Type B pancreatic cell (in vitro differentiated cells): ENCODE data around the gene SBK3. TPM values are rescaled to one million over a fixed set of nuclear protein-coding genes. Genes with fewer than 3 reads are reported as not detected.

Source experiments
- DNase-seq: peaks from one replicate; pipeline ENCODE4 v3.0.0; 2021; ENCODE audit warnings: mixed read lengths; ENCODE audit not compliant: unreplicated experiment; ENCODE audit errors: extremely low spot score
- H3K27ac Mint-ChIP-seq: 2 replicates; pipeline ENCODE4 v1.8.0; 2021; ENCODE audit warnings: mild to moderate bottlenecking, mixed read lengths
- H3K27me3 Mint-ChIP-seq: 2 replicates; pipeline ENCODE4 v1.8.0; 2021; ENCODE audit warnings: mixed read lengths
- H3K36me3 Mint-ChIP-seq: 2 replicates; pipeline ENCODE4 v1.8.0; 2021; ENCODE audit warnings: mixed read lengths
- H3K4me1 Mint-ChIP-seq: one replicate; pipeline ENCODE4 v1.8.0; 2021; ENCODE audit warnings: mixed read lengths; ENCODE audit not compliant: unreplicated experiment
- H3K4me3 Mint-ChIP-seq: 2 replicates; pipeline ENCODE4 v1.8.0; 2021; ENCODE audit warnings: mild to moderate bottlenecking, mixed read lengths
- H3K9me3 Mint-ChIP-seq: 2 replicates; pipeline ENCODE4 v1.8.0; 2021; ENCODE audit warnings: mixed read lengths
- total RNA-seq: library from RNA; stranded (reverse); gene quantifications from 2 replicates; pipeline ENCODE4 v1.2.1, GENCODE V29; 2021; ENCODE audit warnings: low replicate concordance
- TF ChIP-seq, protein P1 (sequence below): fragments of 200-600 bp; sonication (generic); conservative IDR thresholded peaks from 2 replicates; pipeline ENCODE4 v1.5.0; 2021; ENCODE audit warnings: antibody characterized with exemption, mild to moderate bottlenecking

The SBK3 gene
- total RNA-seq, 1 donor from 2014 or later: 0.24 TPM

DNA sequence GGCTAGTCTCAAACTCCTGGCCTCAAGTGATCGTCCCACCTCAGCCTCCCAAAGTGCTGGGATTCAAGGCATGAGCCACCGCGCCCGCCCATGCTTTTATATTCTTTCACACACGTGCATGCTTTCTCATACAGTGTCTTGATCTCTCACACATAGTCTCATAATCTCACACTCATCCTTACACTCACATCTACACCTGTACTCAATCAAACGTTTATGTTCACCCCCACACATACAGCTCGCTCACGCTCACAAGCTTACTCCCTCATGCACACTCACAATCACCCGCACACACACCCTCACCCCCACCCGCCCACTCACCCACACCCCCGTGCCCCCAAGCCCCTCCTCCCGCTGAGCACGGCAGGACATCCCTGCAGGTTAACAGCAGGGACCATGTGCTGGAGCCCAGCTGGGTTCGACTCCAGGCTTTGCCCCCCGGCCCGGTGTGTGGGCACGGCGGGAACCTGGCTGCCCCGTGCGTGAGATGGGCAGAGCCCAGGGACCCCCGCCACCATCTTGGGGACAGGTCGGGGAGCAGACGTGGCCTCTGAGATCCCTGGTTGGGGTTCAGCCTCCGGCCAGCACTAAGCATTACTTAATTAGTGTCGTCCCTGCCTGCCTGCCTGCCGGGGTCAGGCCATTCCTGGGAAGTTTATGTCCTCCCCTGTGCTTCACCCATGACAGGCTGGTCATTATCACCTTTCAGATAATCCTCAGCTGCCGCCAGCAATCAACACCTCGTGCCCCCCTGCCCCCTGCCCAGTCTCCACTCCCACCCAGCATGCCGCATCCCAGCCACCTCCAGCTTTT lies 19.8 kb downstream of the SBK3 start:
- no peaks in the 10 kb centered on the region for H3K36me3 Mint-ChIP-seq
- no peak overlapping the region for H3K27ac Mint-ChIP-seq
- H3K4me1 Mint-ChIP-seq: peaks cover 5% of the 10 kb centered on the region
- H3K4me3 Mint-ChIP-seq: no peak overlapping the region
- H3K9me3 Mint-ChIP-seq: no peaks in the 10 kb centered on the region
- peaks cover 8% of the 10 kb centered on the region for H3K27me3 Mint-ChIP-seq
- TF ChIP-seq, protein P1, sequence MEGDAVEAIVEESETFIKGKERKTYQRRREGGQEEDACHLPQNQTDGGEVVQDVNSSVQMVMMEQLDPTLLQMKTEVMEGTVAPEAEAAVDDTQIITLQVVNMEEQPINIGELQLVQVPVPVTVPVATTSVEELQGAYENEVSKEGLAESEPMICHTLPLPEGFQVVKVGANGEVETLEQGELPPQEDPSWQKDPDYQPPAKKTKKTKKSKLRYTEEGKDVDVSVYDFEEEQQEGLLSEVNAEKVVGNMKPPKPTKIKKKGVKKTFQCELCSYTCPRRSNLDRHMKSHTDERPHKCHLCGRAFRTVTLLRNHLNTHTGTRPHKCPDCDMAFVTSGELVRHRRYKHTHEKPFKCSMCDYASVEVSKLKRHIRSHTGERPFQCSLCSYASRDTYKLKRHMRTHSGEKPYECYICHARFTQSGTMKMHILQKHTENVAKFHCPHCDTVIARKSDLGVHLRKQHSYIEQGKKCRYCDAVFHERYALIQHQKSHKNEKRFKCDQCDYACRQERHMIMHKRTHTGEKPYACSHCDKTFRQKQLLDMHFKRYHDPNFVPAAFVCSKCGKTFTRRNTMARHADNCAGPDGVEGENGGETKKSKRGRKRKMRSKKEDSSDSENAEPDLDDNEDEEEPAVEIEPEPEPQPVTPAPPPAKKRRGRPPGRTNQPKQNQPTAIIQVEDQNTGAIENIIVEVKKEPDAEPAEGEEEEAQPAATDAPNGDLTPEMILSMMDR: no peak
- DNase-seq: no peak

DNA sequence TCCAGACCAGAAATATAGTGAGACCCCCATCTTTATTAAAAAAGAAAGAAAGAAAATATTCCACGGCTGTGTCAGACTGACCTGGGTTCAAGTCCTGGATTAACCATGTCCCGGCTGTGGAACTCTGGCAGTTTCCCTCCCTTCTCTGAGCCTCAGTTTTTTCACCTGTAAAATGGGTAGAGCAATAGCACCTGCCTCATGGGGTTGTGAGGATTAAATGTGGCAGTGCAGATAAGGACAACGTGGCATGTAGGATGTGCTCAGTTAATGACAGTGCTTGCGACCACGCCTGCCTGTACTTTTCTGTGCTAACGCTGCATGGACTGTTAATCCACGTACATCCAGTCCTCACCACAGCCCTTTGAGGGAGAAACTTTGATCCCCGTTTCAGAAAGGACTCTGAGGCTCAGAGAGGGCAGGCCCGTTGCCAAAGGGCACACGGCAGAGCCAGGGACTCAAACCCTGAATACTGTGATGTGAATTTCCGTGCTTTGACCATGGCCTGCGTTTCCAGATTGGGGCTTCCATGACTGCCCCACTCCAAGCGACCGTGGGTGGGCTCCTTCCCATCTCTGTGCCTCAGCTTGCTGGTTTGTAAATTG lies 24.6 kb downstream of the SBK3 start:
- Mint-ChIP-seq H3K36me3 (no peaks in the 10 kb centered on the region), H3K27ac (no peak overlapping the region), H3K27me3 (peaks cover 8% of the 10 kb centered on the region), H3K4me1 (peaks cover 5% of the 10 kb centered on the region), H3K4me3 (no peak overlapping the region), H3K9me3 (no peaks in the 10 kb centered on the region)
- DNase-seq: no peak
- TF ChIP-seq, protein P1: no peak

DNA sequence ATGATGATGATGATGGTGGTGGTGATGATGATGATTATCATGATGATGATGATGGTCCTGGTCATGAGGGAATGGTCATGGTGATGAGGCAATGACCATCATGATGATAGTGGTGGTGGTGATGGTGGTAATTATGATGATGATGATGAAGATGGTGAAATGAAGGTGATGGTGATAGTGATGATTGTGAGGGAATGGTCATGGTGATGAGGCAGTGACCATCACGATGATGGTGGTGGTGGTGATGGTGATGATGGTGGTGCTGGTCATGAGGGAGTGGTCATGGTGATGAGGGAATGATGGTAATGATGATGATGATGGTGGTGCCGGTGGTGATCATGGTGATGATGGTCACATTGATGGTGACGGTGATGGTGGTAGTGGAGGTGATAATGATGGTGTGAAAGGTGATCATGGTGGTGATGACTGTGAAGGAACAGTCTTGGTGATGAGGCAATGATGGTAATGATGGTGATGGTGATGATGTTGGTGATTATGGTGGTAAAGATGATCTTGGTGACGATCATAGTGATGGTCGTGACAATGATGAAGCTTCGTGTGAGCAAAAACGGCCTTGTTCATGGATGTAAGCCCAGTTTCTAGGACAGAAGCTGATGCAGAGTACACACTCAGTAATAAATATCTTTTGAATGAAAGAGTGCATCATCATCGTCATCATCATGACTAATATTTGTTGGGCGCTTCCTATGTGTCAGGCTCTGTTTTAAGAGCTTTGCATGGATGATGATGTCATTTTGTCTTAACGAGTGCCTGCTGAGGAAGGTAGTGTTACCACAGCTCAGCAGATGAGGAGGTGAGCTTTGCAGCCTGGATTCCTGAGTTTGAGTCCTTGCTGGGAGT lies 25.7 kb downstream of the SBK3 start:
- no peak overlapping the region for H3K4me3 Mint-ChIP-seq
- no peaks in the 10 kb centered on the region for H3K36me3 Mint-ChIP-seq
- H3K9me3 Mint-ChIP-seq: no peaks in the 10 kb centered on the region
- H3K27me3 Mint-ChIP-seq: peaks cover 4% of the 10 kb centered on the region
- H3K4me1 Mint-ChIP-seq: peaks cover 5% of the 10 kb centered on the region
- DNase-seq: no peak
- H3K27ac Mint-ChIP-seq: no peak overlapping the region
- TF ChIP-seq, protein P1: no peak

DNA sequence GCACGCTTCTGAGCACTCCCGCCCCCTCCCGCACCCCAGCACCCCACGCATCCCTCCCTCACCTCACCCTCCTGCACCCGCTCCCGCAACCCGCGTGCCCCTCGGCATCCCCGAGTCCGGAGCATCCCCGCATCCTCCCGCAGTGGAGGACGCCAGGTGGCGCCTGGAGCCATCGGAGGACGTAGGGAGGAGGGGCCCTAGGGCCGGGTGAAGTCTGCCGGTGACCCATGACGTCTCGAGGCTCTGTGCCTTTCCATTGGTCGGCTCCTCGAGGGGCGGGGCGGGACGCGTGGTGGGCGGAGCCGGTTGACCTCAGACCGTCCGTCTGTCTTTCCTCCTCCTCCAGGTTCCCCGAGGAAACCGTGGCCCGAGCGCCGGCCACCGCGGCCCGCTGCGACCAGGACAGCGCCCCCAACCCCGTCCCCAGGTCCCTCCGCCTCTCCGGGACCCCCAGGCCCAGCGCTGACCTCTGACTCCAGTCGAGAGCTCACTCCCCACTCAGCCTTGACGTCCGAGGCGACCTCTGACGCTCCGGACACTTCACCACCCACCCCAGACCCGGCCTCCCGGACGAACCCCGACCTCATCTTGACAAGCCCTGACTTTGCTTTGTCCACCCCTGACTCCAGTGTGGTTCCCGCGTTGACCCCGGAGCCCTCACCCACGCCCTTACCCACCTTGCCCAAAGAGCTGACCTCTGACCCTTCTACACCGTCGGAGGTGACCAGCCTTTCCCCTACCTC lies 28.3 kb downstream of the SBK3 start:
- Mint-ChIP-seq H3K4me3 (peak overlapping the region; percentile 86), H3K9me3 (no peaks in the 10 kb centered on the region), H3K4me1 (peaks cover 3% of the 10 kb centered on the region), H3K27me3 (peaks cover 8% of the 10 kb centered on the region), H3K36me3 (no peaks in the 10 kb centered on the region), H3K27ac (peak overlapping the region; percentile 77)
- TF ChIP-seq, protein P1: peak; percentile 82
- peak; percentile 96 for DNase-seq

DNA sequence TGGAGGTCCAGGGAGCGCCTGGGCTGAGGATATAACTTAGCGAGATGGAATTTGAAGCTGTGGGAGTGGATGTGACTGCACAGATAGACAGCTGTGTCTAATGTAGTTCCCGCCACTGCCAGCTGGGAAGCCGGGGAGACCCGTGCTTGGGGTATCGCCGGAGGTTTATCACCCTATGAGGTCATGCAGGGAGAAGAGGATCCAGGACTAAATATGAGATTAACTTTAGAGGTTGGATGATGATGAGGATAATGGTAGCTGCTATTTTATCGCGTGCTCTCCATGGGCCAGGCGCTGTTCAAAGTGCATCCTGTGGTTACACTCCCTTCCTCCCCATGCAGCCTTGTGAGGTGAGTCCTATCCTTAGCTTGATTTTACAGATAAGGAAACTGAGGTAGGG lies 37.2 kb downstream of the SBK3 start:
- Mint-ChIP-seq H3K9me3 (no peaks in the 10 kb centered on the region), H3K27ac (no peak overlapping the region), H3K36me3 (no peaks in the 10 kb centered on the region), H3K27me3 (peaks cover 29% of the 10 kb centered on the region), H3K4me3 (no peak overlapping the region), H3K4me1 (no peaks in the 10 kb centered on the region)
- TF ChIP-seq, protein P1: no peak
- no peak for DNase-seq
